Stimulated activated CD8-positive, alpha-beta memory T cell treated with anti-CD3 and anti-CD28 coated beads, Interleukin-4, amount 100 ng/mL, for 1 hour (primary cell): ENCODE data around the gene MXRA8.
"Not testable (repeated sequence)": the region's sequence is repeated elsewhere in the genome, so short reads cannot be mapped to it uniquely, and the experiment has no call there.

ENCODE experiments used
- DNase-seq, 2 donors: peaks; one replicate each; pipeline ENCODE4 v3.0.0-alpha.2; 2020; ENCODE audit warnings: low read depth in 2 of 2, low spot score in 1 of 2

MXRA8 gene

DNA sequence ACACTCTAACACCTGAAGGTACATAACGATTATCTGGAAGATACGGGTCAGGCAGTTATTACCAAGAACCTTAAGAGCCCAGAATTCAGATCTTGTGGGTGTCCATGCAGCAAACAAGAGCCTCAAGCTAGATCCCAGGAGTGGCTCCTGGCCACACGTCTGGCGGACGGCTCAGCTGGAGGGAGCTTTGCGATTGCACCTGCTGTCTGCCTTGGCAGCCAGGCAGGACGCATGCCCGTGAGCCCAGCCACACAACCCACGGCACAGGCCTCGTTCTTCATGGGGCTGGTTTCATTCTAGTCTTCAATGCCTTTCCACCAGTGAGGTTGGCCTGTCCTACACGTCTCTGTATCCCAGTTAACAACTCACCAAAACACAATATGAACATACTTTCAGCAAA lies 35.1 kb upstream of the MXRA8 start:
- DNase-seq, result no peak

DNA sequence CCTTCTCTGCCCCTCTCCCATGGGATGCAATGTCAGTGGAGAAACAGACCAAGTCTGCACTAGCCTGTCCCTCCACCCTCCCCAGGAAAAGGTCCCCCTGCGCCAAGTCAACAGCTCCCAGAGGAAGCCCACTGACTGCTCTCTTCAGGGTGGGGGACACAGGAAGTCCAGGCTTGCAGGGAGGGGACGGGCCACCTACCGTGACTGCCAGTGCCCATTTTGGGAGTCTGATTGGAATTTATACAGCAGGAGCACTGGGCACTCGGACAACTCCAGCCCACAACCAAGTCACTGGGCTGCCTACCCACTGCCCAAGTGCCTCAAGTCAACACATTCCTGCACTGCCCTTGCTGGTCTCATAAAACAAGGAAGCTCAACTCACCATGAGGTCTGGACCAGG lies 34.7 kb upstream of the MXRA8 start:
- DNase-seq, result no peak

GRCh38 chr1:1391225-1391624 lies 32.9 kb upstream of the MXRA8 start:
- DNase-seq, result no peak

GRCh38 chr1:1390675-1391074 lies 32.3 kb upstream of the MXRA8 start:
- no peak for DNase-seq

DNA sequence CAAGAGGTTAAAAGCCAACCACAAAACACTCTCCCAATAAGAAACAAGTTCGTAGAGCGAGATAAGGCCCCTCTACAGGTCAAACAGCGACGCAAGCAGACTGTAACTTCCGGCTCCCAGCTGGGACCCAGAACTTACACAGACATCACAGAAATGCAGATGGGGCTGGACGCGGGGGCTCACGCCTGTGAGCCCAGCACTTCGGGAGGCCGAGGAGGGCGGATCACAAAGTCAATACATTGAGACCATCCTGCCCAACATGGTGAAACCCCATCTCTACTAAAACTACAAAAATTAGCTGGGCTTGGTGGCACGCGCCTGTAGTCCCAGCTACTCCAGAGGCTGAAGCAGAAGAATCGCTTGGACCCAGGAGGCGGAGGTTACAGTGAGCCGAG lies 29.7 kb upstream of the MXRA8 start:
- DNase-seq, result no peak

- no peak for DNase-seq
Observed at GRCh38 chr1:1387098-1388077, 29.0 kb upstream of the MXRA8 start.

- no peak for DNase-seq
Observed at GRCh38 chr1:1385931-1386330, 27.6 kb upstream of the MXRA8 start.

DNA sequence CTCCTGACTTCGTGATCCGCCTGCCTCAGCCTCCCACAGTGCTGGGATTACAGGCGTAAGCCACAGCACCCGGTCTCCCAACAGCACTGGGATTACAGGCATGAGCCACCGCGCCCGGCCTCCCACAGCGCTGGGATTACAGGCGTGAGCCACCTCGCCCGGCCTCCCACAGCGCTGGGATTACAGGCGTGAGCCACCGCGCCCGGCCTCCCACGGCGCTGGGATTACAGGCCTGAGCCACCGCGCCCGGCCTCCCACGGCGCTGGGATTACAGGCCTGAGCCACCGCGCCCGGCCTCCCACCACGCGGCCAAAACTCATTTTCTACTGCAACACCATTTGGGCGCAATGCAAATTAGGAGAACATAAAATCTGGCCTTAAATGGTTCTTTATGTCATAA lies 27.0 kb upstream of the MXRA8 start:
- DNase-seq, result not testable (repeated sequence)

- no peak for DNase-seq
Observed at GRCh38 chr1:1381294-1381693, 22.9 kb upstream of the MXRA8 start.

- no peak for DNase-seq
Observed at GRCh38 chr1:1380860-1381259, 22.5 kb upstream of the MXRA8 start.

DNA sequence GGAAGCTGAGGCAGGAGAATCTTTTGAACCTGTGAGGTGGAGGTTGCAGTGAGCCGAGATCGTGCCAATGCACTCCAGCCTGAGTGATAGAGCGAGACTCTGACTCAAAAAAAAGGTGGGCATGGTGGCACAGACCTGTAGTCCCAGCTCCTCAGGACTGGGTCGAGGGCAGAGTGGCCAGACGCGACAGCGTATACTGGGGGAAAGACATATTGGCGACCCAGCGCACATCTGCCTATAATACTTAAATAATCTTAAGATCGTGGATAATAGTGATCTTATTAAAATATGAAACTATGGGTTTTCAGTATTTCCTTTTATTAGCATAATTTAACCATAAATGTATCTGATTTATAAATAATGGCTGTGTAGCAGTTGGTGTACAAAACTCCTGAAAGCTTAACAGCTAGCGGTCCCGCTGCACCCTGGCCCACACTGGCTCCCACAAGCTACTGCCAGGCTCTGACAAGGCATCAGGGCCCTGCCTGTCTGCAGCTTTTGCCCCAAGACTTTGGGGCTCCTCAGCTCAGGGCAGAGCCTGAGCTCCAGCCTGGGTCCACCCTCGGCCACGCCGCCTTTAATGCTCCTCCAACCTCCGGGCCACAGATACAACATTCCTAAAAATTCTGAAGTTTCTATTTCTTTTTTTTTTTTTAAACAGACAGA lies 19.3 kb upstream of the MXRA8 start:
- no peak for DNase-seq

- no peak for DNase-seq
Observed at GRCh38 chr1:1376551-1377226, 18.3 kb upstream of the MXRA8 start.

DNA sequence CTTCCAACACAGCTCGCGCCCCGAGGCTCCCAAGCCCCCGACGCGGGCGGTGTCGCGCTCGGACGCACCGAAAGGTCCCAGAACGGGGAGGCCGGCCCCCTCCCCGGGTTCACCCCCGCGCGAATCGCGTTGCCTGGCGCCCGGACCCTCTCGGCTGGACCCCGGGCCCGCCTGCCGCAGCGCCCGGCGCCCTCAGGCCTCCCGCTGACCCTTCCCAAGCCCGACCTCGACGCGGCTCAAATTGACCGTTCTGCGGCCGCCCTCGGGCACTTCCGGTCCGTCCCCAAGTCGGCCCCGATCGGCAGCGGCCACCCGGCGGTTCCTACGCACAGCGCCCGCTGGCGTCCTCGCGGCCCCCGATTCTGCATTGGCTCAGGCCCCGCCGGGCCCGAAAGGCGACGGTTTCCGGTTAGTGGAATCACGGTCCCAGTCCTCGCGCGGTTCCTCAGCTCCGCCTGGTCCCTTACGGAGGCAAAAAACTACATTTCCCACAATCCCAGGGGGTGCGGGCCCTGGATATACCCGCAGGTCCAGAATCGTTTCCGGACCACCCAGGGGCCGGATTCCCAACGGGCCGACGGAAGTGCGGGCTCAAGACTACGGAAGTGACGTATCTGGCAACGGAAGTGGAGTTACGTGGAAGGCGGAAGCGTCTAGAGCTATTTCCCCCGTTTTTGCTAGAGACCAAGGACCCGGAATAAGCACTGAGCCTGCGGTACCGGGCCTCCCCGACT lies 16.7 kb upstream of the MXRA8 start, which contains the start of gene AURKAIP1:
Gene AURKAIP1 (minus strand): TSS at position 279 of the 734 bp plus-strand sequence. CDS start 451 bp downstream, outside the sequence.
- peak; percentile 85 to 88 for DNase-seq

DNA sequence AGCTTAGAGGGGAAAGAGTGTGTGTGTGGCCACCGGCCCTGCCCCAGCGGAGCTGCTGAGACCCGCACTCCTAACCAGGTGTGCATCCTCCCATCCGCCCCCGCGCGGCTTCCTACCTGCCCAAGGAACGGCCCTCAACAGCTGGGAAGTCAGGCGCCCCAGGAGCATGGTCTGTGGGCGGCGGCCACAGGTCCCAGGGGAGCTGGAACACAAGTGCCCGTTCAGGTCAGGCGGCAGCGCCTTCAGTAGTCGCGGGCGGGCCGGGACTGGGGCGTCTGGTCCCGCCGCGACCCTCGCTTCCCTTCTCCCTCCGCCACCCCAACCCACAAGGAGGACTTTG lies 16.2 kb upstream of the MXRA8 start:
- DNase-seq, result no peak

DNA sequence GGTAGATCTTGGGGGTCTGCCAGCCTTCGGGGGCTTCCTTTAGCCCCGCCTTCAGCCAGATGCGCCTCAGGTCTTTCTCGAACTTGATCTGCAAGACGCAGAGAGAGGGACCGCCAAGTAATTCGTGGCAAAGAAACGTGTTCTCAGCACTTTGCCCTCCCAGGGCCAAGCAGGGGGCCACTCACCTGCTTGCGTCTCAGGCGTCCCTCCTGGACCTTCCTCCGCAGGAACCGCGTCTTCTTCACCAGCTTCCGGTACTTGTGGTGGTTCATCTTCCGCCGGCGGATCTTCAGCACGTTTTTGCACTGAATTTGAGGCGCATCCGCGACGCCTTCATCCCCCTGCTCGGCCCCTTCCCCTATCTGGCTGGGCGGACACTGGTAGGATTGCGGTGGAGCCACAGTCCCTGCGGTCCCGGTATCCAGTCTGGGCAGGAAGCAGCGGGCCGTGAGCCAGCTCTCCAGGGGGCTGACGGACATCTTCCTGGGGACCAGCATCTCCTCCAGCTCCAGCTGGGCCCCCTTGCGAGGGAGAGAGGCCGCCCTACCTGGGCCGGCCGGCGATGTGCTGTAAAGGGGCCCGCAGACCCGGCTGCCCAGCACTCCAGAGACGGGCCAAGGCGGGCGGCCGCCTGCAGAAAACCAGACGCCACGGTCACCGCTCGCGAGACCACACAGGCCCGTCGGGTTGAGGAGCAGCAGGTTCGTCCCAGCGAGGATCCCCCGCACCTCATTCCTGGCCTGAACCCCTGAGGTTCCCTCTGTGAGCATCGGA lies 15.6 kb upstream of the MXRA8 start:
- no peak for DNase-seq

GRCh38 chr1:1373051-1373814 lies 14.9 kb upstream of the MXRA8 start:
- no peak for DNase-seq

DNA sequence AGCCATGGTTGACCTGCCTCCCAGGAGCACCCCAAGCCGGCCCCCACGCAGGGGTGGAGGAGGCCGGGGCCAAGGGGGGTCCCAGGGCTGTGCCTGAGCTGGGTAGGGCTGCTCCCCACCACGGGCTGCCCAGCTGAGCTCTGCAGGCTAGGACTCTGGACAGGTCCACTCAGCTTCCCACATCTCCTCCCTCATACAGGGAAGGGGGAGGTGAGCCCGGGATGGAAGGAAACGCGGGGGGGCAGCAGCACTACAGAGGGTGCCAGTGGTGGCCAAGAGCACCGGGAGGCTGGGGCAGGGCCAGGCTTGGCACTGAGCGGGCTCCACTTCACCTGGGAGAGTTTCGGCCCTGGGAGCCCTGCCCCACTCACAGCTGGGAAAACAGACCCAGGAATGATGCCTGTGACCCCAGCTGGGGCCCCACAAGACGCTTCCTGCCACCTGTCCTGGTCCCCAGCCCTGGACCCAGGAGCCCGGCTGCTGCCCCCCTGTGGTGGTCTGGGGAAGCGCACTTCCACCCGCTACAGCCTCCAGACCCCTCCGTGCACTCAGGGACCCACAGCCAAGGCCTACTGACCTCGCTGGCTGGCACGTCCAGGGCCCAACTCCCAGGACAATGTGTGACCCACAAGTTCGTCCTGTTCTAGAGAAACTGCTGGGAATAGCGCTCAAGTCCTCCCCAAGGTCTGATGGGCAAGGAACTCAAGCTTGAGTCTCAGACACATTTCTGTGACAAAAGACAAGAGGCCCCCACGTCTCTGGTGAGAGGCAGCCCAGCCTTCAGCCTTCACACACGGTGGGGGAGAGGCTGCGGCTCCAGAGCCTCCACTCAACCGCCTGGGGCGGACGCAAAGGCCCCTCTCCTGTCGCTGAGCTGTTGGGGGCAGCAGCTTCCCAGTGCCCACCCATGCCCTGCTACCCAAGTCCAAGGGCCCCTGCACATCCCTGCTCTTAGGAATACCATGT lies 13.7 kb upstream of the MXRA8 start:
- DNase-seq, result peak; percentile 55 to 59

DNA sequence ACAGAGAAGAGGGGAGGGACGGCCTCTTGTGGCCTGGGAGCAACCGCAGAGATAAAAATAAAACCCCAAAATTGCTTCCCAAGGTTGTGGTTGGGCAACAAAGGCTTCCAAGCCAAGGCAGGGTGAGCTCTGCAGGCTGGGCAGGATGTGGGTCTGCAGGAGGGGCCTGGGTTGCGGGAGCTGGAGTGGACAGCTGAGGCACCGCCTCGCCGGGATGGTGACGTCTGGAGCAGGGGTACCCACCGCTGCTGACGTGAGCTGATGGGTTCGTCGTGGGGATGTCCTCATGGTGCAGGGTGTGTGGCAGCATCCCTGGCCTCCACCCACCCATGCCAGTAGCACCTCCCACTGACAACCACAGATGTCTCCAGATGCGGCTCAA lies 13.0 kb upstream of the MXRA8 start:
- DNase-seq, result no peak
